ENCODE results near the gene TCERG1L.

Gene TCERG1L

GRCh38 chr10:131099028-131099726 is 212.3 kb downstream of the TCERG1L start:
- TF ChIP-seq CTCF (IDR thresholded peaks at IDR 0.05): no peak
- Histone ChIP-seq H3K27ac (no peak overlapping the region), H3K4me3 (no peak overlapping the region)
- no peak for DNase-seq (ENCODE audit: low spot score)

GRCh38 chr10:131098416-131098952 is 213.0 kb downstream of the TCERG1L start:
- no peak for DNase-seq (ENCODE audit: low spot score)
- Histone ChIP-seq H3K4me3 (no peak overlapping the region), H3K27ac (no peak overlapping the region)
- no peak for TF ChIP-seq CTCF (IDR thresholded peaks at IDR 0.05)

- no peak overlapping the region for H3K27ac ChIP-seq
- TF ChIP-seq CTCF (IDR thresholded peaks at IDR 0.05): no peak
Observed at GRCh38 chr10:131096031-131096430, 215.5 kb downstream of the TCERG1L start.

GRCh38 chr10:131095313-131095580 is 216.3 kb downstream of the TCERG1L start:
- DNase-seq (ENCODE audit: low spot score): no peak
- H3K4me3 ChIP-seq: no peak overlapping the region
- no peak for TF ChIP-seq CTCF (IDR thresholded peaks at IDR 0.05)
- H3K27ac ChIP-seq: no peak overlapping the region

More at GRCh38 chr10:131096031-131096430, 215.5 kb downstream of the TCERG1L start:
- H3K4me3 ChIP-seq: no peak overlapping the region
- no peak for DNase-seq (ENCODE audit: low spot score)

GRCh38 chr10:131094527-131095312 is 216.8 kb downstream of the TCERG1L start:
- no peak overlapping the region for H3K4me3 ChIP-seq
- no peak overlapping the region for H3K27ac ChIP-seq
- no peak for DNase-seq (ENCODE audit: low spot score)
- no peak for TF ChIP-seq CTCF (IDR thresholded peaks at IDR 0.05)

- Histone ChIP-seq H3K4me3 (no peak overlapping the region), H3K27ac (no peak overlapping the region)
- DNase-seq (ENCODE audit: low spot score): no peak
- no peak for TF ChIP-seq CTCF (IDR thresholded peaks at IDR 0.05)
Observed at GRCh38 chr10:131093795-131094366, 217.6 kb downstream of the TCERG1L start.

Measured in coronary artery (tissue), 2 donors.